ENCODE data around the gene ASCL5. TPM values are rescaled to one million over a fixed set of nuclear protein-coding genes. Genes with fewer than 3 reads are reported as not detected.
A peak's percentile ranks its signal among the peaks of the same experiment; 100 is the strongest.

Gene ASCL5
- total and polyA plus RNA-seq, 2 of the 13 experiments (the other 11 are each of a cell fraction or from before 2014, with no cell fraction given): not detected

- Histone ChIP-seq H3K27me3 (ENCODE audit: control insufficient read depth in 1 of 2, insufficient read depth in 2 of 2, low read length in 2 of 2) (no peaks in the 10 kb centered on the region; a peak in 1 of 5 replicates), H3K4me2 (ENCODE audit: low read depth, low read length) (no peak overlapping the region), H3K36me3 (replicated peaks in 1 of 2; ENCODE audit: control insufficient read depth in 1 of 2, insufficient read depth in 2 of 2, low read length in 2 of 2) (no peaks in the 10 kb centered on the region), H2AFZ (ENCODE audit: low read length) (no peak overlapping the region), H3K79me2 (ENCODE audit: insufficient read depth, low read length) (no peaks in the 10 kb centered on the region), H3K9me3 (ENCODE audit: low read length) (no peaks in the 10 kb centered on the region), H3K4me1 (ENCODE audit: insufficient read depth, low read length) (peaks cover 77% of the 10 kb centered on the region), H3K27ac (ENCODE audit: extremely low read length, insufficient read depth, low read length) (no peak overlapping the region), H4K20me1 (ENCODE audit: insufficient read depth, low read length) (no peaks in the 10 kb centered on the region), H3K4me3 (replicated peaks in 1 of 3; ENCODE audit: insufficient read depth in 1 of 3, low read depth in 2 of 3, low read length in 3 of 3) (no peak overlapping the region), H3K9ac (ENCODE audit: insufficient read depth, low read depth, low read length) (no peak overlapping the region)
- intact Hi-C loops (cut with micrococcal nuclease; ENCODE audit: unreplicated experiment): no loop called here
- in situ Hi-C loops (cut with HindIII; ENCODE audit: extremely low pct_ligation_motif_present, low pct_unique_long_range_greater_than_20kb): no loop called here
- ATAC-seq: no peak
- WGBS (ENCODE audit: low lambda C conversion rate): 78% methylated on average over 4 of the region's 4 CpGs
- no peak for FAIRE-seq
- DNase-seq (ENCODE audit: low spot score): no peak
- no TSS peak for BruUV-seq (replicated peaks)
- TF ChIP-seq, protein P1, sequence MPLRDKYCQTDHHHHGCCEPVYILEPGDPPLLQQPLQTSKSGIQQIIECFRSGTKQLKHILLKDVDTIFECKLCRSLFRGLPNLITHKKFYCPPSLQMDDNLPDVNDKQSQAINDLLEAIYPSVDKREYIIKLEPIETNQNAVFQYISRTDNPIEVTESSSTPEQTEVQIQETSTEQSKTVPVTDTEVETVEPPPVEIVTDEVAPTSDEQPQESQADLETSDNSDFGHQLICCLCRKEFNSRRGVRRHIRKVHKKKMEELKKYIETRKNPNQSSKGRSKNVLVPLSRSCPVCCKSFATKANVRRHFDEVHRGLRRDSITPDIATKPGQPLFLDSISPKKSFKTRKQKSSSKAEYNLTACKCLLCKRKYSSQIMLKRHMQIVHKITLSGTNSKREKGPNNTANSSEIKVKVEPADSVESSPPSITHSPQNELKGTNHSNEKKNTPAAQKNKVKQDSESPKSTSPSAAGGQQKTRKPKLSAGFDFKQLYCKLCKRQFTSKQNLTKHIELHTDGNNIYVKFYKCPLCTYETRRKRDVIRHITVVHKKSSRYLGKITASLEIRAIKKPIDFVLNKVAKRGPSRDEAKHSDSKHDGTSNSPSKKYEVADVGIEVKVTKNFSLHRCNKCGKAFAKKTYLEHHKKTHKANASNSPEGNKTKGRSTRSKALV (CRISPR knock-in tag; IDR thresholded peaks at IDR 0.05): no peak
- ChIA-PET CTCF (ENCODE audit: low intra/inter-chr PET ratio, low total read pairs) (no interaction called here), POLR2A (interaction anchor here (5.0 kb wide), 1 partner anchor 18 kb away, joined by 30 read pairs; the partner anchor contains the start of gene TMEM9)
Measured at GRCh38 chr1:201172326-201172725, 45.3 kb upstream of the ASCL5 start.

- Histone ChIP-seq H3K27ac (ENCODE audit: extremely low read length, insufficient read depth, low read length) (peak overlapping the region; percentile 96), H3K4me1 (ENCODE audit: insufficient read depth, low read length) (peaks cover 67% of the 10 kb centered on the region), H3K36me3 (replicated peaks in 1 of 2; ENCODE audit: control insufficient read depth in 1 of 2, insufficient read depth in 2 of 2, low read length in 2 of 2) (no peaks in the 10 kb centered on the region), H3K27me3 (ENCODE audit: control insufficient read depth in 1 of 2, insufficient read depth in 2 of 2, low read length in 2 of 2) (no peaks in the 10 kb centered on the region; a peak in 1 of 5 replicates), H4K20me1 (ENCODE audit: insufficient read depth, low read length) (no peaks in the 10 kb centered on the region), H3K79me2 (ENCODE audit: insufficient read depth, low read length) (no peaks in the 10 kb centered on the region), H3K4me2 (ENCODE audit: low read depth, low read length) (peak overlapping the region; percentile 82), H2AFZ (ENCODE audit: low read length) (no peak overlapping the region), H3K9me3 (ENCODE audit: low read length) (no peaks in the 10 kb centered on the region), H3K4me3 (replicated peaks in 1 of 3; ENCODE audit: insufficient read depth in 1 of 3, low read depth in 2 of 3, low read length in 3 of 3) (peak overlapping the region; percentile 51 to 76 (median 54)), H3K9ac (ENCODE audit: insufficient read depth, low read depth, low read length) (peak overlapping the region; percentile 81)
- BruUV-seq (replicated peaks): TSS peak; percentile 99
- WGBS (ENCODE audit: low lambda C conversion rate): 6% methylated on average over 8 of the region's 48 CpGs
- in situ Hi-C loops (cut with HindIII; ENCODE audit: extremely low pct_ligation_motif_present, low pct_unique_long_range_greater_than_20kb): no loop called here
- ATAC-seq (peak; percentile 65), DNase-seq (ENCODE audit: low spot score) (peak; percentile 65), FAIRE-seq (no peak)
- ChIA-PET CTCF (ENCODE audit: low intra/inter-chr PET ratio, low total read pairs) (interaction anchor here (2.0 kb wide), 1 partner anchor 51 kb away, joined by 6 read pairs; no protein-coding TSS in a partner anchor), POLR2A (interaction anchor here (1.0 to 5.0 kb wide), 4 partner anchors 12 to 234 kb away, joined by 3 to 30 read pairs (median 4); partner anchors contain the start of gene TMEM9)
- intact Hi-C loops (cut with micrococcal nuclease; ENCODE audit: unreplicated experiment): loop anchor here (2.0 kb wide), 1 partner anchor 51 kb away; no protein-coding TSS in a partner anchor
- TF ChIP-seq POLR2AphosphoS2 (IDR thresholded peaks at IDR 0.05; ENCODE audit: low read depth, low read length) (no peak), ZBTB1 (CRISPR knock-in tag; IDR thresholded peaks at IDR 0.05; ENCODE audit: borderline replicate concordance) (no peak), MXD3 (CRISPR knock-in tag; IDR thresholded peaks at IDR 0.05) (peak; percentile 46; the same call in 1 of the 2 replicates), SALL2 (CRISPR knock-in tag; IDR thresholded peaks at IDR 0.05) (peak; percentile 75), ZFX (CRISPR knock-in tag; IDR thresholded peaks at IDR 0.05; ENCODE audit: low read depth) (peak; percentile 81), MBNL3 (CRISPR knock-in tag; conservative IDR thresholded peaks at IDR 0.05) (no peak), SP140L (CRISPR knock-in tag; IDR thresholded peaks at IDR 0.05; ENCODE audit: borderline replicate concordance) (0 out of 2 replicates have a peak, but pooled peaks have one; percentile 55), SUZ12 (IDR thresholded peaks at IDR 0.05; ENCODE audit: low read depth, low read length) (no peak), HOXA5 (CRISPR knock-in tag; IDR thresholded peaks at IDR 0.05) (peak; percentile 92), CTCF (CRISPR knock-in tag; IDR thresholded peaks at IDR 0.05) (peak; percentile 69), ZFP36L2 (CRISPR knock-in tag; IDR thresholded peaks at IDR 0.05) (no peak)
Measured at GRCh38 chr1:201171063-201172036, 44.4 kb upstream of the ASCL5 start.
